Kidney (tissue), 14 donors: Measurements from ENCODE around the gene ANO1. TPM values are rescaled to one million over a fixed set of nuclear protein-coding genes. Genes with fewer than 3 reads are reported as not detected.

Source experiments
- DNase-seq, 5 donors: peaks; one replicate each; pipeline ENCODE4 v3.0.0-alpha.2; 2013 to 2020
- FAIRE-seq: peaks from 2 replicates; lab custom pipeline; 2012; peaks lifted over from hg19 to GRCh38; lab: Jason Lieb, UNC
- H3K27ac ChIP-seq, 2 donors: one replicate each; pipeline ENCODE4 v1.7.0; 2013; ENCODE audit warnings: low read depth in 2 of 2, low read length in 2 of 2, inconsistent platforms in 1 of 2
- H3K27me3 ChIP-seq: one replicate; pipeline ENCODE4 v1.7.1; 2013; ENCODE audit warnings: low read length, inconsistent platforms; ENCODE audit not compliant: control insufficient read depth, insufficient read depth
- H3K36me3 ChIP-seq, 3 donors: one replicate each; pipeline versions ENCODE4 v1.7.0 to v1.7.1; 2013; ENCODE audit warnings: low read length in 3 of 3, control low read depth in 1 of 3, inconsistent platforms in 1 of 3; ENCODE audit not compliant: insufficient read depth in 3 of 3, control insufficient read depth in 2 of 3
- H3K4me1 ChIP-seq, 3 donors: one replicate each; pipeline versions ENCODE4 v1.7.0 to v1.7.1; 2013; ENCODE audit warnings: low read length in 3 of 3, inconsistent platforms in 1 of 3, low read depth in 1 of 3; ENCODE audit not compliant: control insufficient read depth in 2 of 3, insufficient read depth in 2 of 3
- H3K4me3 ChIP-seq, 3 donors: one replicate each; pipeline versions ENCODE4 v1.7.0 to v1.8.1; 2013; ENCODE audit warnings: low read length in 3 of 3, control low read depth in 1 of 3, inconsistent platforms in 1 of 3
- H3K9ac ChIP-seq, 3 donors: one replicate each; pipeline versions ENCODE4 v1.7.0 to v1.7.1; 2013; ENCODE audit warnings: low read length in 3 of 3, control low read depth in 1 of 3, inconsistent platforms in 1 of 3
- H3K9me3 ChIP-seq, 3 donors: one replicate each; pipeline versions ENCODE4 v1.7.0 to v1.7.1; 2013; ENCODE audit warnings: low read length in 3 of 3, control low read depth in 1 of 3, inconsistent platforms in 1 of 3; ENCODE audit not compliant: control insufficient read depth in 2 of 3, insufficient read depth in 1 of 3
- CTCF ChIP-seq: IDR thresholded peaks from 3 replicates; pipeline ENCODE4 v1.5.1; 2012; ENCODE audit warnings: mild to moderate bottlenecking, moderate library complexity, borderline replicate concordance; ENCODE audit not compliant: insufficient read depth; ENCODE audit errors: extremely low read depth
- intact Hi-C: fragments of 100-400 bp; cut with DNase I; formaldehyde crosslinking; loops from one replicate; pipeline ENCODE4 v1.11.1; 2022
- polyA plus RNA-seq: library from polyadenylated mRNA; stranded (reverse); fragments of 350-450 nt; fragmentation: Illumina TruSeq; extraction: RNeasy Lipid Tissue Mini Kit (QIAGEN cat#74804); gene quantifications from one replicate; pipeline ENCODE4 v1.2.3, GENCODE V29; 2014; ENCODE audit warnings: low read depth, low replicate concordance; ENCODE audit not compliant: insufficient read depth
- total RNA-seq: library from RNA; stranded (reverse); fragmentation: NEBNext Ultra II Directional; extraction: Animal tissue kit (Norgen Biotek cat#: 25700); gene quantifications from one replicate; pipeline ENCODE4 v1.2.1, GENCODE V29; 2021
- donor health status: control.
- donor health status: control.
- donor health status: control.
- donor health status: control.
- donor health status: control.
- donor health status: DM: yes; HTN: yes; CAD: no.
- donor health status: Normal renal cell carcinoma (clear cell type).

The ANO1 gene
- total and polyA plus RNA-seq, 2 donors from 2014 or later, result 2.0 to 15.1 TPM

- no peak for TF ChIP-seq CTCF
Measured at GRCh38 chr11:70132641-70133040, 54.5 kb downstream of the ANO1 start.

GRCh38 chr11:70133771-70134335 lies 55.7 kb downstream of the ANO1 start:
- no peak for TF ChIP-seq CTCF
- DNase-seq (no peak), FAIRE-seq (no peak)
- intact Hi-C loops, result no loop called here
- no peaks in the 10 kb centered on the region for H3K9me3 ChIP-seq
- no peaks in the 10 kb centered on the region for H3K27me3 ChIP-seq
- no peak overlapping the region for H3K27ac ChIP-seq
- H3K4me3 ChIP-seq, result no peak overlapping the region
- H3K4me1 ChIP-seq, result no peaks in the 10 kb centered on the region
- H3K9ac ChIP-seq, result no peak overlapping the region
- H3K36me3 ChIP-seq, result no peaks in the 10 kb centered on the region

More at GRCh38 chr11:70132641-70133040, 54.5 kb downstream of the ANO1 start:
- intact Hi-C loops, result no loop called here
- Histone ChIP-seq H3K4me1 (no peaks in the 10 kb centered on the region), H3K36me3 (no peaks in the 10 kb centered on the region), H3K9me3 (no peaks in the 10 kb centered on the region), H3K27me3 (no peaks in the 10 kb centered on the region), H3K4me3 (no peak overlapping the region), H3K27ac (no peak overlapping the region), H3K9ac (no peak overlapping the region)
- FAIRE-seq (no peak), DNase-seq (no peak)

- no peak overlapping the region for H3K9ac ChIP-seq
- no peaks in the 10 kb centered on the region for H3K4me1 ChIP-seq
- no peak for TF ChIP-seq CTCF
- H3K27me3 ChIP-seq, result no peaks in the 10 kb centered on the region
- H3K9me3 ChIP-seq, result no peaks in the 10 kb centered on the region
- no peak overlapping the region for H3K27ac ChIP-seq
- no peaks in the 10 kb centered on the region for H3K36me3 ChIP-seq
- no peak overlapping the region for H3K4me3 ChIP-seq
- DNase-seq (no peak), FAIRE-seq (no peak)
- intact Hi-C loops, result no loop called here
Measured at GRCh38 chr11:70134490-70134889, 56.4 kb downstream of the ANO1 start.

- Histone ChIP-seq H3K4me3 (no peak overlapping the region), H3K27me3 (no peaks in the 10 kb centered on the region), H3K9ac (no peak overlapping the region), H3K4me1 (no peaks in the 10 kb centered on the region), H3K9me3 (no peaks in the 10 kb centered on the region), H3K36me3 (no peaks in the 10 kb centered on the region), H3K27ac (no peak overlapping the region)
- FAIRE-seq, result no peak
- DNase-seq, result peak in 1 of 5 donors; percentile 41
- intact Hi-C loops, result no loop called here
- no peak for TF ChIP-seq CTCF
Measured at GRCh38 chr11:70135142-70135541, 57.0 kb downstream of the ANO1 start.
